Measurements from ENCODE around the gene EFCAB13.

The EFCAB13 gene

GRCh38 chr17:47323382-47324223 is at the start of gene EFCAB13:
Gene EFCAB13, plus strand, starts transcription at chr17:47323955. Its CDS starts 4,399 bp downstream, at chr17:47328354.
- no peak for DNase-seq

GRCh38 chr17:47274319-47275069 is 49.3 kb upstream of the EFCAB13 start:
- in situ Hi-C loops (cut with MboI; ENCODE audit: low pct_unique_long_range_greater_than_20kb, low sequenced_read_pairs), result no loop called here
- no peak for DNase-seq

More at GRCh38 chr17:47323382-47324223, at the start of gene EFCAB13:
- in situ Hi-C loops (cut with MboI; ENCODE audit: low pct_unique_long_range_greater_than_20kb, low sequenced_read_pairs), result no loop called here

GRCh38 chr17:47275245-47275984 is 48.3 kb upstream of the EFCAB13 start:
- in situ Hi-C loops (cut with MboI; ENCODE audit: low pct_unique_long_range_greater_than_20kb, low sequenced_read_pairs), result no loop called here
- no peak for DNase-seq

- no peak for DNase-seq
- in situ Hi-C loops (cut with MboI; ENCODE audit: low pct_unique_long_range_greater_than_20kb, low sequenced_read_pairs), result no loop called here
Measured at GRCh38 chr17:47276444-47276843, 47.3 kb upstream of the EFCAB13 start.

- DNase-seq, result no peak
- in situ Hi-C loops (cut with MboI; ENCODE audit: low pct_unique_long_range_greater_than_20kb, low sequenced_read_pairs), result no loop called here
Measured at GRCh38 chr17:47276868-47277267, 46.9 kb upstream of the EFCAB13 start.

- in situ Hi-C loops (cut with MboI; ENCODE audit: low pct_unique_long_range_greater_than_20kb, low sequenced_read_pairs), result no loop called here
- no peak for DNase-seq
Measured at GRCh38 chr17:47277921-47278320, 45.8 kb upstream of the EFCAB13 start.

- in situ Hi-C loops (cut with MboI; ENCODE audit: low pct_unique_long_range_greater_than_20kb, low sequenced_read_pairs), result no loop called here
- DNase-seq, result no peak
Measured at GRCh38 chr17:47278561-47278960, 45.2 kb upstream of the EFCAB13 start.

GRCh38 chr17:47279062-47279801 is 44.5 kb upstream of the EFCAB13 start:
- in situ Hi-C loops (cut with MboI; ENCODE audit: low pct_unique_long_range_greater_than_20kb, low sequenced_read_pairs), result no loop called here
- DNase-seq, result peak; percentile 78

- in situ Hi-C loops (cut with MboI; ENCODE audit: low pct_unique_long_range_greater_than_20kb, low sequenced_read_pairs), result no loop called here
- DNase-seq, result no peak
Measured at GRCh38 chr17:47280072-47280811, 43.5 kb upstream of the EFCAB13 start.

- in situ Hi-C loops (cut with MboI; ENCODE audit: low pct_unique_long_range_greater_than_20kb, low sequenced_read_pairs), result no loop called here
- DNase-seq, result no peak
Measured at GRCh38 chr17:47281216-47281615, 42.5 kb upstream of the EFCAB13 start.

- in situ Hi-C loops (cut with MboI; ENCODE audit: low pct_unique_long_range_greater_than_20kb, low sequenced_read_pairs), result no loop called here
- no peak for DNase-seq
Measured at GRCh38 chr17:47285003-47285402, 38.8 kb upstream of the EFCAB13 start.

- in situ Hi-C loops (cut with MboI; ENCODE audit: low pct_unique_long_range_greater_than_20kb, low sequenced_read_pairs), result no loop called here
Measured at GRCh38 chr17:47286198-47286914, 37.4 kb upstream of the EFCAB13 start.

GRCh38 chr17:47287068-47287467 is 36.7 kb upstream of the EFCAB13 start:
- no peak for DNase-seq
- in situ Hi-C loops (cut with MboI; ENCODE audit: low pct_unique_long_range_greater_than_20kb, low sequenced_read_pairs), result no loop called here

More at GRCh38 chr17:47286198-47286914, 37.4 kb upstream of the EFCAB13 start:
- no peak for DNase-seq

- in situ Hi-C loops (cut with MboI; ENCODE audit: low pct_unique_long_range_greater_than_20kb, low sequenced_read_pairs), result no loop called here
- no peak for DNase-seq
Measured at GRCh38 chr17:47287639-47288038, 36.1 kb upstream of the EFCAB13 start.

- no peak for DNase-seq
- in situ Hi-C loops (cut with MboI; ENCODE audit: low pct_unique_long_range_greater_than_20kb, low sequenced_read_pairs), result no loop called here
Measured at GRCh38 chr17:47288531-47289116, 35.1 kb upstream of the EFCAB13 start.

GRCh38 chr17:47289302-47289701 is 34.5 kb upstream of the EFCAB13 start:
- DNase-seq, result no peak
- in situ Hi-C loops (cut with MboI; ENCODE audit: low pct_unique_long_range_greater_than_20kb, low sequenced_read_pairs), result no loop called here

GRCh38 chr17:47290870-47291241 is 32.9 kb upstream of the EFCAB13 start:
- in situ Hi-C loops (cut with MboI; ENCODE audit: low pct_unique_long_range_greater_than_20kb, low sequenced_read_pairs), result no loop called here
- DNase-seq, result no peak

All from KBM-7 (cell line).